ENCODE data around the gene LNP1. TPM values are rescaled to one million over a fixed set of nuclear protein-coding genes. Genes with fewer than 3 reads are reported as not detected.

The LNP1 gene
- total RNA-seq, 3 donors from 2014 or later (not counting 1 experiment from before 2014, with no cell fraction given) = 0.39 to 0.85 (median 0.73) TPM

DNA sequence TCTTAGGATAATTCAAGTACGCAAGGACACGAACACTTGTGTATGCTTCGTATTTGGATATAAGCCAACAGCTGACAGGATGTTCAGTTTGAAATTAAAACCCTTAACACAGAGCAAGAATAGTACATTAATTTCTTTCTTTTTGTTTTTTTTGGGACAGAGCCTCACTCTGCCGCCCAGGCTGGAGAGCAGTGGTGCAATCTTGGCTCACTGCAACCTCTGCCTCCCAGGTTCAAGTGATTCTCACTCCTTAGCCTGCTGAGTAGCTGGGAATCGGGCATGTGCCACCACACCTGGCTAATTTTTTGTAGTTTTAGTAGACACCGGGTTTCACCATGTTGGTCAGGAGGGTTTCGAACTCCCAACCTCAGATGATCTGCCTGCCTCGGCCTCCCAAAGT is 32.9 kb upstream of the LNP1 start:
- no peak overlapping the region for H3K27ac ChIP-seq (ENCODE audit: low read length)
- no peaks in the 10 kb centered on the region for H3K4me1 ChIP-seq (ENCODE audit: control insufficient read depth, insufficient read depth, low read length)
- intact Hi-C loops (cut with micrococcal nuclease) = no loop called here
- H3K27me3 ChIP-seq (ENCODE audit: control insufficient read depth, insufficient read depth, low read length) = no peaks in the 10 kb centered on the region
- Mint-ChIP-seq H3K36me3 (peaks cover 16% of the 10 kb centered on the region), H3K9me3 (no peaks in the 10 kb centered on the region), H3K27me3 (ENCODE audit: low read depth in 2 of 2) (no peaks in the 10 kb centered on the region), H3K27ac (no peak overlapping the region), H3K4me1 (no peaks in the 10 kb centered on the region), H3K4me3 (no peak overlapping the region)
- ATAC-seq (no peak), DNase-seq (no peak)
- TF ChIP-seq, protein P1, sequence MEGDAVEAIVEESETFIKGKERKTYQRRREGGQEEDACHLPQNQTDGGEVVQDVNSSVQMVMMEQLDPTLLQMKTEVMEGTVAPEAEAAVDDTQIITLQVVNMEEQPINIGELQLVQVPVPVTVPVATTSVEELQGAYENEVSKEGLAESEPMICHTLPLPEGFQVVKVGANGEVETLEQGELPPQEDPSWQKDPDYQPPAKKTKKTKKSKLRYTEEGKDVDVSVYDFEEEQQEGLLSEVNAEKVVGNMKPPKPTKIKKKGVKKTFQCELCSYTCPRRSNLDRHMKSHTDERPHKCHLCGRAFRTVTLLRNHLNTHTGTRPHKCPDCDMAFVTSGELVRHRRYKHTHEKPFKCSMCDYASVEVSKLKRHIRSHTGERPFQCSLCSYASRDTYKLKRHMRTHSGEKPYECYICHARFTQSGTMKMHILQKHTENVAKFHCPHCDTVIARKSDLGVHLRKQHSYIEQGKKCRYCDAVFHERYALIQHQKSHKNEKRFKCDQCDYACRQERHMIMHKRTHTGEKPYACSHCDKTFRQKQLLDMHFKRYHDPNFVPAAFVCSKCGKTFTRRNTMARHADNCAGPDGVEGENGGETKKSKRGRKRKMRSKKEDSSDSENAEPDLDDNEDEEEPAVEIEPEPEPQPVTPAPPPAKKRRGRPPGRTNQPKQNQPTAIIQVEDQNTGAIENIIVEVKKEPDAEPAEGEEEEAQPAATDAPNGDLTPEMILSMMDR (IDR thresholded peaks at IDR 0.05) = no peak
- WGBS (ENCODE audit: insufficient coverage) = 97% methylated on average over 8 of the region's 8 CpGs
- no peak overlapping the region for H3K4me3 ChIP-seq (ENCODE audit: low read length)
- H3K36me3 ChIP-seq (ENCODE audit: control insufficient read depth, insufficient read depth, low read length) = peaks cover 76% of the 10 kb centered on the region
- H3K9me3 ChIP-seq (ENCODE audit: control insufficient read depth, insufficient read depth, low read length) = no peaks in the 10 kb centered on the region

DNA sequence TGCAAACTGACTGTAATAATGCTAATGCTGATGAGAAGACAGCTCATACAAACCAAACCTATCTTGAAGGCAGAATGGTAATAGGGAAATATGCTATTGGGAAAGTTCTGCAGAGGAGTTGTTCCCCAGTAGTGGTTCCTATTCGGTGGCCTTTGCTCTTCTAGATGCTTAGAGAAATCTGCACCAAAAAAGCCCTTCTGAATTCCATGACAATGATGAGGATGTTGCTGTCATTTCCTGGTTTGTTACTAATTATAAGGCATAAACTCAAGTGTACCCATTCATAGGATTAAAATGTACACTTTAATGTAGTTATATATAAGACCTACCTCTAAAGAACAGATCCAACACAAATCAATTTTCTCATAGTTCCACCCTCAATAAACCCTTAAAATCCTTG is 30.6 kb upstream of the LNP1 start:
- DNase-seq (no peak), ATAC-seq (no peak)
- Histone ChIP-seq H3K9me3 (ENCODE audit: control insufficient read depth, insufficient read depth, low read length) (no peaks in the 10 kb centered on the region), H3K27ac (ENCODE audit: low read length) (no peak overlapping the region), H3K4me1 (ENCODE audit: control insufficient read depth, insufficient read depth, low read length) (no peaks in the 10 kb centered on the region), H3K4me3 (ENCODE audit: low read length) (no peak overlapping the region), H3K27me3 (ENCODE audit: control insufficient read depth, insufficient read depth, low read length) (no peaks in the 10 kb centered on the region), H3K36me3 (ENCODE audit: control insufficient read depth, insufficient read depth, low read length) (peaks cover 65% of the 10 kb centered on the region)
- TF ChIP-seq, protein P1 (IDR thresholded peaks at IDR 0.05) = no peak
- Mint-ChIP-seq H3K27me3 (ENCODE audit: low read depth in 2 of 2) (no peaks in the 10 kb centered on the region), H3K36me3 (peaks cover 4% of the 10 kb centered on the region), H3K9me3 (no peaks in the 10 kb centered on the region), H3K4me1 (no peaks in the 10 kb centered on the region), H3K4me3 (no peak overlapping the region), H3K27ac (no peak overlapping the region)
- intact Hi-C loops (cut with micrococcal nuclease) = no loop called here
- WGBS (ENCODE audit: insufficient coverage) = 100% methylated on average over 1 of the region's 1 CpG

DNA sequence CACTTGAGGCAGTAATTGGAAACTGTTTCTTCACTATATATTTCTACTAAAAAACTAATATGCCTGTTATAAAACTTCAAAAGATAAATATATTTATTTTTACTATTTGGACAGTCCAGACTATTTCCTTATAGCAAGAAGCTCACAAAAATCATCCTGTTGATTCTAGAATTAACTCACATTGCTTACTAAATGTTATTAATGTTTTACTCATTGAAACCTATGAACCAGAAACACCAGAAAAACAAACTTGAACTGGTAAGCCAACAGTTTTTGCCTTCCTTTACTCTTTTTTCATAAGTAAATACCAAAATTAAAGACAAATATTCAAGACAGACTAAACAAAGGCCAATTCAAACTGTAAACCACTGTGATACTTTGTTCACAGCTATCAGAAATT is 26.8 kb upstream of the LNP1 start:
- intact Hi-C loops (cut with micrococcal nuclease) = no loop called here
- Histone ChIP-seq H3K4me1 (ENCODE audit: control insufficient read depth, insufficient read depth, low read length) (no peaks in the 10 kb centered on the region), H3K27ac (ENCODE audit: low read length) (no peak overlapping the region), H3K36me3 (ENCODE audit: control insufficient read depth, insufficient read depth, low read length) (peaks cover 50% of the 10 kb centered on the region), H3K9me3 (ENCODE audit: control insufficient read depth, insufficient read depth, low read length) (no peaks in the 10 kb centered on the region), H3K4me3 (ENCODE audit: low read length) (no peak overlapping the region), H3K27me3 (ENCODE audit: control insufficient read depth, insufficient read depth, low read length) (no peaks in the 10 kb centered on the region)
- no peaks in the 10 kb centered on the region for H3K4me1 Mint-ChIP-seq
- no peak for ATAC-seq
- TF ChIP-seq, protein P1 (IDR thresholded peaks at IDR 0.05) = no peak
- no peaks in the 10 kb centered on the region for H3K27me3 Mint-ChIP-seq (ENCODE audit: low read depth in 2 of 2)
- no peaks in the 10 kb centered on the region for H3K36me3 Mint-ChIP-seq
- H3K27ac Mint-ChIP-seq = no peak overlapping the region
- no peak for DNase-seq
- H3K9me3 Mint-ChIP-seq = no peaks in the 10 kb centered on the region
- no peak overlapping the region for H3K4me3 Mint-ChIP-seq

DNA sequence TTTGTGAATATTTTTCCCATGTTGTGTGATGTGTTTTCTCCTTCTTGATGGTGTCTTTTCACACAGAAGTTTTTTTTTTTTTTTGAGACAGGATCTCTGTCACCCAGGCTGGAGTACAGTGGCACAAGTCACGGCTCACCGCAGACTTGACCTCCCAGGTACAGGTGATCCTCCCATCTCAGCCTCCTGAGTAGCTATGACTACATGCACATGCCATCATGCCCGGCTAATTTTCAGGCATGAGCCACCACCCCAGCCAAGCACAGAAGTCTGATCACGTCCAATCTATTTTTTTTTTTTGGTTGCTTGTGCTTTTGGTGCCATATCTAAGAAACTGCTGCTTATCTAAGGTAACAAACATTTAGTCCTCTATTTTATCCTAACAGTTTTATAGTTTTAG is 25.0 kb upstream of the LNP1 start:
- Mint-ChIP-seq H3K4me3 (no peak overlapping the region), H3K9me3 (no peaks in the 10 kb centered on the region), H3K27me3 (ENCODE audit: low read depth in 2 of 2) (no peaks in the 10 kb centered on the region), H3K4me1 (no peaks in the 10 kb centered on the region), H3K36me3 (no peaks in the 10 kb centered on the region), H3K27ac (no peak overlapping the region)
- ATAC-seq (no peak), DNase-seq (no peak)
- Histone ChIP-seq H3K36me3 (ENCODE audit: control insufficient read depth, insufficient read depth, low read length) (peaks cover 52% of the 10 kb centered on the region), H3K27me3 (ENCODE audit: control insufficient read depth, insufficient read depth, low read length) (no peaks in the 10 kb centered on the region), H3K9me3 (ENCODE audit: control insufficient read depth, insufficient read depth, low read length) (no peaks in the 10 kb centered on the region), H3K27ac (ENCODE audit: low read length) (no peak overlapping the region), H3K4me3 (ENCODE audit: low read length) (no peak overlapping the region), H3K4me1 (ENCODE audit: control insufficient read depth, insufficient read depth, low read length) (no peaks in the 10 kb centered on the region)
- 100% methylated on average over 4 of the region's 4 CpGs for WGBS (ENCODE audit: insufficient coverage)
- intact Hi-C loops (cut with micrococcal nuclease) = no loop called here
- TF ChIP-seq, protein P1 (IDR thresholded peaks at IDR 0.05) = no peak

Measured in natural killer cell (primary cell).